ENCODE measurements around the gene PRKCZ.
A peak's percentile ranks its signal among the peaks of the same experiment; 100 is the strongest.

PRKCZ gene

DNA sequence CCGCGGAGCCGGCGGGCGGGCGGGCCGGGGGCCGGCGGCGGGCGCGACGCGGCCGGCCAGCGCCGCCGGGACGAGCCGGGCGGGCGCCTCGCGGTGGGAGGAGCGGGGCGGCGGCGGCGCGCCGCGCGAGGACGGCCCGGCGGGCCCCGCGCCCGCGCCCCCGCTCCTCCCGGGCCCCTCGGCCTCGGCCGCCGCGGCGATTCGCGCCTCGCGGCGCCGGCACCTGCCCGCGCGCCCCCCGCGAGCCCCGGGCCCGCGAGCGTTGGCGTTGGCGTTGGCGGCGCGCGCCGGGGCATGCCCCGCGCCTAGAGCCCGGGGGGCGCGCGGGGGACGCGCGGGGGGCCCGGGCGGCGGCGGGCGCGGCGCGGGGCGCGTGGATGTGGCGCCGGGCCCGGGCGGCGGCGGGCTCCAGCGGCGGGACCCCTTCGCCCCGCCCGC lies 178.0 kb downstream of the PRKCZ start, which contains the start of gene SKI:
Gene SKI (plus strand): TSS at position 163 of the 438 bp plus-strand sequence. CDS start 448 bp downstream, outside the sequence.
- H3K27ac Mint-ChIP-seq, result peak within 1 kb of the TSS; percentile 87
- peaks cover 12% of the 10 kb centered on the region for H3K36me3 Mint-ChIP-seq (ENCODE audit: low read depth)
- no peaks in the 10 kb centered on the region for H3K9me3 Mint-ChIP-seq
- H3K4me3 Mint-ChIP-seq, result peak within 1 kb of the TSS; percentile 98
- peaks cover 31% of the 10 kb centered on the region for H3K4me1 Mint-ChIP-seq (ENCODE audit: low read depth)
- H3K27me3 Mint-ChIP-seq (ENCODE audit: low read depth), result peaks cover 4% of the 10 kb centered on the region

DNA sequence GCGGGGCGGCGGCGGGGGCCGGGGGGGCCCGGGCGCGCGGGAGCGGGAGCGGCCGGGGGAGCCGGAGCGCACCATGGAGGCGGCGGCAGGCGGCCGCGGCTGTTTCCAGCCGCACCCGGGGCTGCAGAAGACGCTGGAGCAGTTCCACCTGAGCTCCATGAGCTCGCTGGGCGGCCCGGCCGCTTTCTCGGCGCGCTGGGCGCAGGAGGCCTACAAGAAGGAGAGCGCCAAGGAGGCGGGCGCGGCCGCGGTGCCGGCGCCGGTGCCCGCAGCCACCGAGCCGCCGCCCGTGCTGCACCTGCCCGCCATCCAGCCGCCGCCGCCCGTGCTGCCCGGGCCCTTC lies 178.5 kb downstream of the PRKCZ start:
- peaks cover 36% of the 10 kb centered on the region for H3K4me1 Mint-ChIP-seq (ENCODE audit: low read depth)
- peak overlapping the region; percentile 98 for H3K4me3 Mint-ChIP-seq
- peaks cover 12% of the 10 kb centered on the region for H3K36me3 Mint-ChIP-seq (ENCODE audit: low read depth)
- H3K27me3 Mint-ChIP-seq (ENCODE audit: low read depth), result peaks cover 4% of the 10 kb centered on the region
- no peaks in the 10 kb centered on the region for H3K9me3 Mint-ChIP-seq
- no peak overlapping the region for H3K27ac Mint-ChIP-seq

DNA sequence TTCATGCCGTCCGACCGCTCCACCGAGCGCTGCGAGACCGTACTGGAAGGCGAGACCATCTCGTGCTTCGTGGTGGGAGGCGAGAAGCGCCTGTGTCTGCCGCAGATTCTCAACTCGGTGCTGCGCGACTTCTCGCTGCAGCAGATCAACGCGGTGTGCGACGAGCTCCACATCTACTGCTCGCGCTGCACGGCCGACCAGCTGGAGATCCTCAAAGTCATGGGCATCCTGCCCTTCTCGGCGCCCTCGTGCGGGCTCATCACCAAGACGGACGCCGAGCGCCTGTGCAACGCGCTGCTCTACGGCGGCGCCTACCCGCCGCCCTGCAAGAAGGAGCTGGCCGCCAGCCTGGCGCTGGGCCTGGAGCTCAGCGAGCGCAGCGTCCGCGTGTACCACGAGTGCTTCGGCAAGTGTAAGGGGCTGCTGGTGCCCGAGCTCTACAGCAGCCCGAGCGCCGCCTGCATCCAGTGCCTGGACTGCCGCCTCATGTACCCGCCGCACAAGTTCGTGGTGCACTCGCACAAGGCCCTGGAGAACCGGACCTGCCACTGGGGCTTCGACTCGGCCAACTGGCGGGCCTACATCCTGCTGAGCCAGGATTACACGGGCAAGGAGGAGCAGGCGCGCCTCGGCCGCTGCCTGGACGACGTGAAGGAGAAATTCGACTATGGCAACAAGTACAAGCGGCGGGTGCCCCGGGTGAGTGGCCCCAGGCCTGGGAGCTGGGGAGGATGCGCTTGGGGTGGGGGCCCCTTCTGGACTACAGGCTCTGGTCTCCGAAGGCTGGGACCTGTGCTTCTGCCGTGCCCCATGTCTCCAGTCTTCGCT lies 179.0 kb downstream of the PRKCZ start:
- H3K4me3 Mint-ChIP-seq, result peak overlapping the region; percentile 98
- peaks cover 40% of the 10 kb centered on the region for H3K4me1 Mint-ChIP-seq (ENCODE audit: low read depth)
- peak overlapping the region; percentile 87 for H3K27ac Mint-ChIP-seq
- H3K9me3 Mint-ChIP-seq, result no peaks in the 10 kb centered on the region
- H3K27me3 Mint-ChIP-seq (ENCODE audit: low read depth), result peaks cover 4% of the 10 kb centered on the region
- H3K36me3 Mint-ChIP-seq (ENCODE audit: low read depth), result peaks cover 12% of the 10 kb centered on the region

DNA sequence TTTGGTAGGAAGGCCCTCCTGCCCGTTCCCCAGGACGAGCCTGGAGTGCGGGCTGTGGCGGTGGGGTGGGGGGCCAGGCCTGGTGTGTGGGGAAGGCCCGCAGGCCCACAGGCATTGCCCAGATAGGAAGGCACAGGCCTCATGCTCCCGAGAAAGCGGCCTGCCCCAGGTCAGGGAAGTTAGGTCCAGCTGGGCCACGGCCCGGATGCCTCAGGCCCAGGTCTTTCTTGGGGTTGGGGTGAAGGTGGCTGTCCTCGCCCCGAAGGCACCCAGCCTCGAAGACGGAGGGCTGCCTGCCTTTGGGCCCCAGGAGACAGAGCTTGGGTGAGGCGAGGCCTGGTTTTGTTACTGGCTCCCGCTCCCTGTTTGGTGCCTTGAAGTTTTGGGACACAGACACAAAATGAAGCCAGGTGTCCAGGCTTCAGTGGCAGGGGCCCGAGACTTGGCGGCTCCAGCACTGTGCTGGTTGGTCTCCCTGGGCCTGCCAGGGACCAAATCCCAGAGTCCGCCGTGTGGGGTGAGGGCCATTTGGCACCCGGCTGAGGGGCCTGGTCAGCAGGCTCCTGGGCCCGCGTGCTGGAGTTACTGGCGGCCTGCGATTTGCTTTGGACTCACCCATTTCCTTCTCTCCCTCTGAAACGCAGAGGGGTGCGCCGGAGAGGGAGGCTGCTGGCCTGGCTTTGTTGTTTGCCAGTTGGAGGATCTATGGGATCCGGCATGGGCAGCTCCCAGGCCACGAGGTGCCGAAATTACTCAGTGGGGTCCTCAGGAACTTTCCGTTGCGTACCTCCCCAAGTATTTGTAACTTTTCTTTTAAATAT lies 179.9 kb downstream of the PRKCZ start:
- H3K27ac Mint-ChIP-seq, result peak overlapping the region; percentile 96
- H3K27me3 Mint-ChIP-seq (ENCODE audit: low read depth), result peaks cover 4% of the 10 kb centered on the region
- peaks cover 12% of the 10 kb centered on the region for H3K36me3 Mint-ChIP-seq (ENCODE audit: low read depth)
- H3K4me1 Mint-ChIP-seq (ENCODE audit: low read depth), result peaks cover 43% of the 10 kb centered on the region
- H3K9me3 Mint-ChIP-seq, result no peaks in the 10 kb centered on the region
- peak overlapping the region; percentile 98 for H3K4me3 Mint-ChIP-seq

DNA sequence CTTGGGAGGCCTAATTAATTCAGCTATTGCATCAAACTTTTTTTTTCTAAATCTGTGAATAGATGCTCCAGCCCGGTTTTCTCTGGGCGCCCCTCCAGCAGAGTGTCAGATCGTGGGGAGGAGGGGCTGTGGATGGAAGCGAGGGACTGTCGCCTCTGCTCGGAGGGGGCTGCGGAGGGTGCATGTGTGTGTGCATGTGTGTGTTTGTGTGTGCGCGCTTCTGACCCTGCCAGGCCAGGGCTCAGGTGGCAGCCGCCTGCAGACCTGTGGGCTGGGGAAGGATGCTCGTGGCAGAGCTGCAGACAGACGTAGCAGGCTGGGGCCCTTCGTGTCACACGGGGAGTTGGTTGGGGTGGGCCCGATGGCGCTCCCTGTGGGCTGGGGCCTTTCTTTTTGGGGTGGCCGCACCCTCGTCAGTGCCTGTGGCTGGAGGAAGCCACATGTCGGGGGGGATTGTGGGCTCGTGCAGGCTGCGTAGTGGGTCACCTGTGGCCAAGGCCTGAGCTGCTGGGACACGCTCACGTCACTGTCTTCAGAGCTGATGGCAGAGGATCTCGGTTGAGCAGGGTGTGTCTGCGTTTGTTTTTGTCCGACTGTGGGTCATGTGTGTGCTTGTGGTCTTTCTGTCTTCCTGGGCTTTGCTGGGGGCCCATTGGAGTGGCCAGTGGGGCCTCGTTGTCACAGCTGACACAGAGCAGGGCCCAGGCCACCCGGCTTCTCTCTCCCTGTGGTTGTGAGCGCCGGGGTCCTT lies 180.7 kb downstream of the PRKCZ start:
- peaks cover 15% of the 10 kb centered on the region for H3K36me3 Mint-ChIP-seq (ENCODE audit: low read depth)

DNA sequence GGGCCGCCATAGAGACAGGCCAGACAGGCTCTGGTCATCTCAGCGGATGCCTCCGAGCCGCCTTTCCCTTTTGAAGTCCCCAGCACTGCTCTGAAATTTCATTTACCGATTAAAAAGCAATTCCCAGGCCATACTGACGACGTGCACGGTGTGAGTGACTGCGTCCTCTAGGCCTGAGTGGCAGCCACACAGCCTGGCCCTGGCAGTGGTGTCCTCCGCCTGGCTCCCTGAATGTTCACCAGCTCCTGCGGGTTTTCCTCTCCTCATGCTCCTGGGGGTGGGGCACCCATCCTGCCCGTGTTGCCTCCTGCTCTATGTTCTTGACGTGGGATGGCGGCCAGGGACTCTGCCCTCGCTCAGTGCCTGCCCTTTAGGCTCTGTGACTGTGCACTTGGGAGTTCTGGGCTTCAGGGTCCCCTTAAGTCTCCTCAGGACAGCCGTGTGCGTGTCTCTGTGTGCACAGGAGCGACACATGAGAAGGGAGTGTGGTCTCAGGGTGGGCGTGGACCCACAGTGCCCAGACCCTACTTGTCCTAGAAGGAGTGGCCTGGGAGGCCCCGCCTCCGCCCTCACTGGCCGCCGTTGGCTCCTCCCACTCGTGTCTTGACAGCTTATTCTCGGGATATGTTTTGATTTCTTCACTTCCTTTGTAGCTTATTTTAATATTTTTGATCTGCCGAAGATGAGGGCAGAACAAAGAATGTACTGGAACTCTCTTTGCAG lies 181.5 kb downstream of the PRKCZ start:
- H3K4me1 Mint-ChIP-seq (ENCODE audit: low read depth), result peaks cover 52% of the 10 kb centered on the region
- peak overlapping the region; percentile 98 for H3K4me3 Mint-ChIP-seq
- peak overlapping the region; percentile 96 for H3K27ac Mint-ChIP-seq
- H3K9me3 Mint-ChIP-seq, result no peaks in the 10 kb centered on the region
- no peaks in the 10 kb centered on the region for H3K27me3 Mint-ChIP-seq (ENCODE audit: low read depth)
- peaks cover 19% of the 10 kb centered on the region for H3K36me3 Mint-ChIP-seq (ENCODE audit: low read depth)

More for the DNA sequence above, 180.7 kb downstream of the PRKCZ start:
- Mint-ChIP-seq H3K4me1 (ENCODE audit: low read depth) (peaks cover 50% of the 10 kb centered on the region), H3K9me3 (no peaks in the 10 kb centered on the region), H3K27me3 (ENCODE audit: low read depth) (peaks cover 4% of the 10 kb centered on the region), H3K27ac (peak overlapping the region; percentile 96), H3K4me3 (peak overlapping the region; percentile 98)

DNA sequence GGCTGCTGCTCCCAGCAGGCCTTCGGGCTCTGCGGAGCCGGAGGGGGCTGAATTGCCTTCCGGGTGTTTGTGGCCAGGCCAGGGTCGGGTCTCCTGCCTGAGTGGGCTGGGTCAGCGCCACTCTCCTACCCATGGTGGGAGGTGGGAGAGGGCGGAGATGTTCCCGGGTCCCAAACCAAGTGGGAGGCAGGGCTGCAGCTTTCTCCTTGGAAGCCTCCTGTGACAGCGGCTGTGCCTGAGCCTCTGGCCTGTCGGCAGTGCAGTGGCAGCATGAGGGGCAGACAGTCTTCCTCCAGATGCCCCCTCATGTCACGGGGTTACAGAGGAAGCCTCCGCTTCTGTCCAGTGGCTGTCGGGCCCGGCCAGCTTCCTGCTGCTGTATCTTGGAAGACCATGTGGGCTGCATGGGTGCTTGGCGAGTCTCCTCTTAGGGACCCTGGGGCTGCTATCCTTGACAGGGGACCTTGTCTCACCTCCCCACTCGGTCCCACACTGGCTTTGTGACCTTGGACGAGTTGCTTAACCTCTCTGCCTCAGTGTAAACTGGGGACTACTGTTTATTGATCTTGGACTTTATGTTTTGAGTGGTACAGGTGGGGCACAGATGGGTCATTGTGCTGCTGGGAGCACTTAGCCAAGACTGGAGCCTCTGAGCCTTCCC lies 182.2 kb downstream of the PRKCZ start:
- H3K27ac Mint-ChIP-seq, result peak overlapping the region; percentile 96
- H3K27me3 Mint-ChIP-seq (ENCODE audit: low read depth), result no peaks in the 10 kb centered on the region
- no peaks in the 10 kb centered on the region for H3K9me3 Mint-ChIP-seq
- H3K36me3 Mint-ChIP-seq (ENCODE audit: low read depth), result peaks cover 22% of the 10 kb centered on the region
- H3K4me1 Mint-ChIP-seq (ENCODE audit: low read depth), result peaks cover 58% of the 10 kb centered on the region
- peak overlapping the region; percentile 98 for H3K4me3 Mint-ChIP-seq

DNA sequence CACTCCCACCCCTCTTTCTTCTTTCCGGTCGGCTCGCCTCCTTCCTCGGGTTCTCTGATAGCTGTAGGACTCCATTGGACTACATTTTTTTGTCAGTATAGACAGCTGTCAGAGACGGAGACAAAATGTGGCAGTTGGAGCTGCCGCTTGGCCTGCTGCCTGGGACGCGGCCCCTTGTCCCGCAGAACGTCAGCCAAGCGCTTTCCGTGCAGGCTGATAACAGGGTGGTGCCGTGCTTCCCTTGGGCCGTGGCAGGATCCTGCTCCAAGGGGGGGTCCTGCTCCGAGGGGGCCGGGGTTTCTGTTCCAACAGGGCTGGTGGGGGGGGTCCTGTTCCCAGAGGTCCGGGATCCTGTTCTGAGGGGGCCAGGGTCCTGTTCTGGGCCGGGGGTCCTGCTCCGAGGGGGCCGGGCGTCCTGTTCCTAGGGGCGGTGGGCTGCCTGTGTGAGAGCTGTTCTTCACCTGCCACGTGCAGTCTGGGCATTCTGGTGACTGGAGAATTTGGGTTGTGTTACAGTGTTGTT lies 182.8 kb downstream of the PRKCZ start:
- Mint-ChIP-seq H3K4me3 (peak overlapping the region; percentile 98), H3K36me3 (ENCODE audit: low read depth) (peaks cover 23% of the 10 kb centered on the region), H3K27me3 (ENCODE audit: low read depth) (no peaks in the 10 kb centered on the region), H3K4me1 (ENCODE audit: low read depth) (peaks cover 62% of the 10 kb centered on the region), H3K27ac (peak overlapping the region; percentile 96), H3K9me3 (no peaks in the 10 kb centered on the region)

DNA sequence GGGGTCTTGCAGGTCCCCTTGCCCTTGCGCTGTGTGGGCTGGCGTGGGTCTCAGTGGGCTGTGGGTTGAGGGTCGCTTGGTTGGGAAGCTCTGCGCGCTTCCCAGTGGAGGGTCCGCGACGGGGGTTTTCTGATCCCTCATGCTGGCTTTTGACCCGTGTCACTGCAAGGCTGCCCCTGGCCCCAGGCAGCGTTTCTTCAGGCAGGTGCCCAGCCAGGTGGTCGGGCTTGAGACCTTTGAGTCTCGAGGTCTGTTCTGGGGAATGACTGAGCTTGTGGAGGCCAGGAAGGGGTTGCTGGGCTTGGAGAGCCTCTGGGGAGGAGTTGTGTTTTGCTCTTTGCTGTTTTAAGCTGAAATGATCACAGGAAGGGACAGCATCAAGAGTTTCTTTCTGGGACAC lies 183.3 kb downstream of the PRKCZ start:
- Mint-ChIP-seq H3K27me3 (ENCODE audit: low read depth) (no peaks in the 10 kb centered on the region), H3K4me3 (peak overlapping the region; percentile 98)

DNA sequence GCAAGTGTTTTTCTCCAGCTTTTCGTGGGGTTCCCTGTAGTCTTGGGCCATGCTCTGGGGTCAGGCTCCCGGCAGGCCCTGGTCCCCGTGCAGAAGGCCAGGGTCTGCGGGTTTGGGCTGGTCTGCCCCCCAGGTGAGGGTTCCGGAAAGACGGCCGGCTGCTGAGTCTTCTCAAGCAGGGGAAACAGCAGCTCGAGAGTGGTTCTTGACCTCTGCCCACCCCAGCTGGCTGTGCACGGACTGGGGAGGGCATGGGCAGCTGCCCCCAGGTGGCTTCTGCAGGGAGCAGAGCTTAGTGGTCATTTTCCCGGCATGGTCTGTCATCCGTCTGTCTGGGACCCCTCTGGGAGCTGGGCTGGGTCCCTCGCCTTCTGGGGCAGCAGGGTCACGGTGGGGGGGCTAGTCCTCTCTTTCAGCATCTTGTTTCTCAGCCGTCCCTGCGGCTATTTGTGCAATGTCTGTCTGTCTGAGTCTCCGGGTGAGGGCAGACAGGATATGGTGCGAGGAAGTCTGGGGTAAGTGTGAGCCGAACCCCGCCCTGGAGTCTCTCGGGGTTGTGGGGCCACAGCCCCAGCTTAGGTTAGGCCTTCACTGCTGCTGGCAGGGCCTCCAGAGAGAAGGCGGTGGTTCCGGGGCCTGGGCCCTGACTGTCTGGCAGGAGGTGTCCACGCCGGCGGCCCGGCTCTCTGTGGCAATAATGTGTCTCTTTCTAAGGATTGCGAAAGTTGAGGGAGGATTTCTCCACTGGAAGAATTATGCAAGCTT lies 184.0 kb downstream of the PRKCZ start:
- Mint-ChIP-seq H3K36me3 (ENCODE audit: low read depth) (peaks cover 23% of the 10 kb centered on the region), H3K27me3 (ENCODE audit: low read depth) (no peaks in the 10 kb centered on the region), H3K27ac (peak overlapping the region; percentile 88), H3K4me1 (ENCODE audit: low read depth) (peaks cover 62% of the 10 kb centered on the region), H3K9me3 (no peaks in the 10 kb centered on the region), H3K4me3 (peak overlapping the region; percentile 98)

More for the DNA sequence above, 183.3 kb downstream of the PRKCZ start:
- Mint-ChIP-seq H3K4me1 (ENCODE audit: low read depth) (peaks cover 62% of the 10 kb centered on the region), H3K36me3 (ENCODE audit: low read depth) (peaks cover 23% of the 10 kb centered on the region), H3K9me3 (no peaks in the 10 kb centered on the region), H3K27ac (no peak overlapping the region)

DNA sequence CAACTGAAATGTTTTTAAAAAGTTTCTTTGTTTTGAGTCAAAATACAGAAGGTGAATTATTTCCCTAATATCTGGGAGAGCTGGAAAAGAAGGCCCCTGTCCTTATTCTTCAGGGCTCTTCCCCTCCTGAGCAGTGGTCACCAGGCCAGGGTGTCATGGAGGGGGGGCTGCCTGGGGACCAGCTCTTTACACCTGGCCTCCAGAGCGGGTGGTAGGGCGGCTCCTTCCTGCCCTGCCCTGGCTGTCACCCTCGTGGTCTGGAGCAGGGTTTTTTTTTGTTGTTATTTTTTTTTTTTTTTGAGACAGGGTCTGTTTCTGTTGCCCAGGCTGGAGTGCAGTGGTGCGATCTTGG lies 184.5 kb downstream of the PRKCZ start:
- peaks cover 24% of the 10 kb centered on the region for H3K36me3 Mint-ChIP-seq (ENCODE audit: low read depth)
- H3K27me3 Mint-ChIP-seq (ENCODE audit: low read depth), result no peaks in the 10 kb centered on the region
- H3K9me3 Mint-ChIP-seq, result no peaks in the 10 kb centered on the region
- peak overlapping the region; percentile 98 for H3K4me3 Mint-ChIP-seq
- peak overlapping the region; percentile 88 for H3K27ac Mint-ChIP-seq
- H3K4me1 Mint-ChIP-seq (ENCODE audit: low read depth), result peaks cover 63% of the 10 kb centered on the region

Data from T-helper 1 cell treated with Interleukin-12 subunit alpha and Interleukin-12 subunit beta and Interleukin-4 antibody, amounts not matched to agents 30 μg/mL and 1 μg/mL, for 36 hours (primary cell).